HG03520 (cell line): Measurements from ENCODE around the gene HOXA2.

Source experiments
- ATAC-seq: cut with Tn5 transposase; IDR thresholded peaks from one replicate; pipeline ENCODE4 v1.9.1; 2021; ENCODE audit warnings: mild to moderate bottlenecking, moderate library complexity; ENCODE audit not compliant: unreplicated experiment

Gene HOXA2

GRCh38 chr7:27102581-27103442 is at the start of gene HOXA2:
TSS of gene HOXA2 (minus strand) at chr7:27102683. CDS start at chr7:27102500, 183 bp downstream.
- ATAC-seq = no peak

GRCh38 chr7:27151341-27151930 is 49.0 kb upstream of the HOXA2 start:
- no peak for ATAC-seq

GRCh38 chr7:27150568-27151340 is 48.3 kb upstream of the HOXA2 start:
- peak; percentile 72 for ATAC-seq

- no peak for ATAC-seq
These were observed 47.5 kb upstream of the HOXA2 start for GRCh38 chr7:27149842-27150567.

DNA sequence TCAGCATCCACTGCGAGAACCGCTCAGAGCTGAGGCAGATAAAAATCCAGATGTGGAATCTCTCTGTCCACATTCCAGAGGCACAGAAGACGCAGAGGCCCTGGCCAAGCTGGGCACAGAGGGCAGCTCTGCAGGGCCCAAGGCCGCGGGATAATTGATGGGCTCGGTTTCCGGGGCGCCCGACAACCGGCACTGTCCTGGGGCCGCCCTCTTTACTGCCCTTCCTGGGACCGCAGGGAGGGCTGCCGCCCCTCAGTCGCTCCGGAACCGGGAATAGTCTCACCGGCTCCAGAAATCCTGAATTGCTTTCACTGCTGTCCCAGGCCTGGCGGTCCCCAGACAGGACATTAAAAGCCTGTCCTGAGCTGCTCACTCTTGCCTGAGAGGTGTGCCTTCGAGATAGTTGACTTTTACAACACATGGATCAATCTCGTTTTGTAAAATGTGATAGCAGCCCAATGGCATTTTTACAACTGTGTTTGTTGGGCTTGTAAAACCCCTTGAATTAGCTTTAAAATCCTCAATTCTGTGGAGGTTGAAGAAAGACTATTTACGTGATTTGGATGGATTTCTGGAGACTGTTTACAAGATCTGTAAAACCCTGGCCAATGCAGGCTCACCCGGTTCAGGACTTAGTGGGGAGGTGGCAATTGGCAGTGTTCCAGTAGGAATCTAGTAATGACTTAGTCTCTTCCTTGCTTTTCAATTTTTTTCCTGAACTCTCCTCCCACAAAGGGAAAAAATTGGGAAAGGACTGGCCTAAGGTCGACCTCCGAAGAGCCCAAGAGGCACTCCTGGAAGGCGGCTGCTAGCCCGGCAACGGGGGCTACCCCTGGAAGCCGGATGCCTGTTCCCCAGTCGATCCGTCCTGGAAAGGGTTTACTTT is 46.5 kb upstream of the HOXA2 start:
- no peak for ATAC-seq

GRCh38 chr7:27148031-27148755 is 45.7 kb upstream of the HOXA2 start:
- no peak for ATAC-seq

DNA sequence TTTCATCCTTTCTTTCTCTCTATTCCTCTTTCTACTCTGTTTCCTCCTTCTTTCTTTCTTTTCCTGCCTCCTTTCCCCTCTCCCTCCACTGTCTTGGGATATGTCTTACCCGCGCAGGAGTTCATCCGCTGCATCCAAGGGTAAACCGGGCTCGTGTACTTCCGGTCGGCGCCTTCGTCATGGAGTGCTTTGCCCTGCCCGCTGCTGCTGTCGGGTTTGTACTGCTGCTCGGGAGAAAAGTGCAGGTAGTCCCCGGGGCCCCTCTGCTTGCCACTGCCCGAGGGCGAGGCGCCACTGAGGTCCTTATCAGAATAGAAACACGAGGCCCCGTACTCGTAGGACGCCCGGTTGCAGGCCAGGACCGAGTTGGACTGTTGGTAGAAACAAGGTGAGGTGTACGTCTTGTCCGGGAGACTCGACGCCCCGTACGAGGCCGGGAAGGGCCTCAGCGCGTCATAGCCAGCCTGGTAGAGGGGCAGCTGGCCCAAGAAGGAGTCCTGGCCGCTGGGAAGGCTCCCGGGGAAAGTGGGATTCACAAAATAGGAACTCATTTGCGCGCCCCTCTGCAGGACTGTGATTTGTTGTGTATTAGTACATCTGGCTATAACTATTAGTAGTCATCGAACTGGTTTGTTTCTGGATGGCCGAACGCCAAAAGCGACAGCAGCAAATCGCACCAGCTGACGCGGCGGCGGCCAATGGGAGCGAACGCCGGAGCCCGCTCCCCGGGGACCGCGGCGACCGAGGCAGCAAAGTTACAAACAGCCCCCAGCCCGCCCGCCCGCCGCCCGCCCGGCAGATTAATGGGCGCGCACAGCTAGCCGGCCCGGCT is 44.9 kb upstream of the HOXA2 start, which contains the start of gene HOXA6:
Gene HOXA6 (minus strand): TSS at position 576 of the 832 bp plus-strand sequence. CDS start 25 bp downstream, at position 551.
- no peak for ATAC-seq

- no peak for ATAC-seq
These were observed 44.2 kb upstream of the HOXA2 start for GRCh38 chr7:27146491-27147198.

GRCh38 chr7:27145914-27146412 is 43.5 kb upstream of the HOXA2 start:
- ATAC-seq = no peak

GRCh38 chr7:27145165-27145913 is 42.9 kb upstream of the HOXA2 start:
- ATAC-seq = no peak

DNA sequence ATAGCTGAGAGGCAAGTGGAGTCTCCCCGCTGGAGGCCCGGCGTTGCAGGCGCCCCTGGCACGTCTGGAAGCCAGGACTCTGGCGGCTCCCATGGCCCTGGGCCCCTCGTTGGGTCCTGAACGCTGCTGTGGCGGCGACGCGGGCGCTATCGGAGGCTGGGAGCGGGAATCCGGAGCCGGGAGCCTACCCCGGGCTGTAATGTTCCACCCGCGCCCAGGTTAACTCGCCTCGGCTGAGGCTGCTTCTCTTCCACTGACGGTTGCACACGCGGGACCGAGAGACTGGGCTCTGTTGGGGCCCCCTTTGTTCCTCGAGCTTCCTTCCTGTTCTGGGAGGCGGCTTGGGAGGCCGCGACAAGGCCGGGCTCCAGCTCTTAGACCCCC is 42.3 kb upstream of the HOXA2 start:
- no peak for ATAC-seq

- ATAC-seq = no peak
These were observed 41.7 kb upstream of the HOXA2 start for GRCh38 chr7:27143950-27144780.

DNA sequence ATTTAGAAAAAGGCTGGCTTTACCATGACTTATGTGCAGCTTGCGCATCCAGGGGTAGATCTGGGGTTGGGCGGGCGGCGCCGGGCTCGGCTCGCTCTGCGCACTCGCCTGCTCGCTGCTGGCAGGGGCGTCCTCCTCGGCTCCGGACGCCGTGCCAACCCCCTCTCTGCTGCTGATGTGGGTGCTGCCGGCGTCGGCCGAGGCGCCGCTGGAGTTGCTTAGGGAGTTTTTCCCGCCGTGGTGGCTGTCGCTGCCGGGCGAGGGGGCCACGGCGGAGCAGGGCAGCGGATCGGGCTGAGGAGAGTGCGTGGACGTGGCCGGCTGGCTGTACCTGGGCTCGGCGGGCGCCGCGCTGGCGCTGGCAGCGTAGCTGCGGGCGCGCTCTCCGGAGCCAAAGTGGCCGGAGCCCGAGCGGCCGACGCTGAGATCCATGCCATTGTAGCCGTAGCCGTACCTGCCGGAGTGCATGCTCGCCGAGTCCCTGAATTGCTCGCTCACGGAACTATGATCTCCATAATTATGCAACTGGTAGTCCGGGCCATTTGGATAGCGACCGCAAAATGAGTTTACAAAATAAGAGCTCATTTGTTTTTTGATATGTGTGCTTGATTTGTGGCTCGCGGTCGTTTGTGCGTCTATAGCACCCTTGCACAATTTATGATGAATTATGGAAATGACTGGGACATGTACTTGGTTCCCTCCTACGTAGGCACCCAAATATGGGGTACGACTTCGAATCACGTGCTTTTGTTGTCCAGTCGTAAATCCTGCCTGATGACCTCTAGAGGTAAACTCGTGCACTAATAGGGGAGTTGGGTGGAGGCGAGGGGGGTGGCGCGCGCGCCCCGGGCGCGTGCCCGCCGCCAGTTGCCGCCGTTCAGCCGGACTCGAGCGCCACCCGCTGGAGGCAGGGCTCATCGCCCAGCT is 40.8 kb upstream of the HOXA2 start, which contains the start of gene HOXA5:
Gene HOXA5 (minus strand): TSS at position 659 of the 927 bp plus-strand sequence. CDS start 74 bp downstream, at position 585.
- ATAC-seq = no peak

- ATAC-seq = no peak
These were observed 40.1 kb upstream of the HOXA2 start for GRCh38 chr7:27142580-27143022.
